Stimulated activated CD8-positive, alpha-beta memory T cell treated with anti-CD3 and anti-CD28 coated beads, Interleukin-7, amount 100 ng/mL, for 1 hour (primary cell): ENCODE measurements around the gene PHF23.

Experiments
- DNase-seq, 2 donors: peaks; one replicate each; pipeline ENCODE4 v3.0.0-alpha.2; 2020; ENCODE audit warnings: low read depth in 2 of 2

The PHF23 gene

GRCh38 chr17:7203391-7203790 lies 35.9 kb downstream of the PHF23 start:
- no peak for DNase-seq

- no peak for DNase-seq
Measured at GRCh38 chr17:7196651-7197401, 42.4 kb downstream of the PHF23 start.

GRCh38 chr17:7195971-7196370 lies 43.3 kb downstream of the PHF23 start:
- no peak for DNase-seq

GRCh38 chr17:7192271-7192937 lies 46.9 kb downstream of the PHF23 start:
- DNase-seq: no peak

- DNase-seq: no peak
Measured at GRCh38 chr17:7191571-7192270, 47.5 kb downstream of the PHF23 start.

- DNase-seq: no peak
Measured at GRCh38 chr17:7191069-7191468, 48.2 kb downstream of the PHF23 start.

- DNase-seq: no peak
Measured at GRCh38 chr17:7190276-7190917, 48.9 kb downstream of the PHF23 start.

GRCh38 chr17:7186241-7186640 lies 53.0 kb downstream of the PHF23 start:
- no peak for DNase-seq
